ENCODE measurements around the gene EFHD1.
"Not testable (repeated sequence)": the region's sequence is repeated elsewhere in the genome, so short reads cannot be mapped to it uniquely, and the experiment has no call there.

EFHD1 gene

DNA sequence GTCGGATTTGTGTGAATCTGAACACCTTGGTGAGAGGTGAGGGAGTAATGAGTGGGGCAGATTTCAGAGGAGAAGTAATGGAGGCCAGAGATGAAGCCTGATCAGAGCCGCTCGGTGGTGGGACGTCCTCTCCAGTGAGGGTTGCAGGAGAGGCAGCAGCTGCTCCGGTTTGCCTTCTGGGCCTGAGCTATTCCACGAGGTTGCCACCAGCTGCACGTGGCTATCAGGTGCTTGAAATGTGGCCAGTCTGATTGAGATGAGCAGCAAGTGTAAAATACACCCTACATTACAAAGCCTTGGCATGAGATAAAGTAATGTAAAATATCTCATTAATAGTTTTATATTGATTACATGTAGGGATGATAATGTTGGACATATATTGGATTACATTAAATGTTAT lies 10.8 kb upstream of the EFHD1 start:
- no peak for DNase-seq

- DNase-seq: no peak
Observed at GRCh38 chr2:232623768-232624765, 9.3 kb upstream of the EFHD1 start.

DNA sequence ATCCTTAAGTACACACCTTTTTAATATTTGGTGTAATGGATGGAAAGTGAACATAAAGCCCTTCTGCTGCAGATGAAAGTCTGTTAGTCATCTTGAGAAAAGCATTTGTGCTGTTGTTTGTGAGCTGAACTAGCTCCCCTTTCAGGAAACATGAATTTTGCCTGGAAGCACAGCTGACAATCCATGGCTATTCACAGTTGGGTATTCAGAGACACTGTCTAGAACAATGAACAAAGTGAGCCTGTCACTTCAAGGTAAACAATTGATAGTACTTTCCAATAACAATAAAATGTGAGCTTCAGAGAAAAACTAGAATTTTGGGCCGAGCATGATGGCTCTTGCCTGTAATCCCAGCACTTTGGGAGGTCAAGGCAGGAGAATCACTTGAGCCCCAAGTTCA lies 6.8 kb upstream of the EFHD1 start:
- no peak for DNase-seq

GRCh38 chr2:232628466-232629128 lies 4.8 kb upstream of the EFHD1 start:
- DNase-seq: no peak

- DNase-seq: no peak
Observed at GRCh38 chr2:232629129-232629475, 4.3 kb upstream of the EFHD1 start.

DNA sequence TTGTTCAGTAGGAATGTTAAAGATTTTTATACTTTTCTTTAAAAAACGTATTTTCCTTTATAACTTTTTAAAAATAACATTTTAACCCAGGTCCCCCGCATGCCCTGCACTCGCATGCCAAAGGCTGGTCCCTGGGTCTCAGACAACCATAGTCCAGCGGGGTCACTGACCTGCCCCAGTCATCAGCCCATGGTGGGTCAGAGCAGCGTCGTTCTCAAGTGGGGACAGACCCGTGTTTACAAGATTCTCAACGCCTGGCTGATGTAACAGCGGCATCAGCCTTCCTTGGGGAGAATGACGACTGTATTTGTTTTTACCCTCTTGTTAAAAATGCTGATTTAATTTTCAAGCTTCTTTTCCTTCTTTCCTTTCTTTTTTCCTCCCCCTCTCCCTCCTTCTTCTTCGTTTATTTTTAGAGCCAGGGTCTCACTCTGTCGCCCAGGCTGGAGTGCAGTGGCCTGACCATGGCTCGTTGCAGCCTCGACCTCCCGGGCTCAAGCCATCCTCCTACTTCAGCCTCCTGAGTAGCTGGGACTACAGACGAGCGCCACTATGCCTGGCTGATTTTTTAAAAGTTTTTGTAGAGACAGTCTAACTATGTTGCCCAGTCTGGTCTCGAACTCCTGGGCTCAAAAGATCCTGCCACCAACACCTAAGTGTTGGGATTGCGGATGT lies 1.0 kb upstream of the EFHD1 start:
- DNase-seq: no peak

DNA sequence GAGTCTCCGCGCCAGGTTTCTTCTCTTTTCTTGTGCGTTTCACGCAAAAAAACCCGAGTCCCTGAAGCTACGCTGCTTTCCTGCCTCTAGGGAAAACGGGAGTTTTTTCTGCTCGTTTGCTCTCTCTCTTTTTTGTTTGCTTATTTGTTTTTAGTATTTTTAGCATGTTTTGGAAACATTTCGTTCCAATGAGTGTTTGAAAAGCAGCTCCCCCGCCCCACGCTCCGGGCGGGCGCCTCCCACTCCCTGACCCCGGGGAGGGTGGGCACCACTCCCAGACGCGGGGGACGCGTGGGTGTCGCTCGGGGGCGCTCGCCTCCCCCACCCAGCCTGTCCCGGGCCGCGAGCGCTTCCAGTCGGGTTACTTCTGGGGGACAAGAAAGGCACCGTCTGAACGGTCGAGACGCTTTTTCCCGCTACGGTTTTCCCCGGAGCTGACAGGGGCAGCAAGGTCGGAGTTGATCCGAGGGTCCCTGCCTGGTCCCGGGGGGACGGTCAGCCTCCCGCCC lies 446 bp upstream of the EFHD1 start:
- DNase-seq: no peak

DNA sequence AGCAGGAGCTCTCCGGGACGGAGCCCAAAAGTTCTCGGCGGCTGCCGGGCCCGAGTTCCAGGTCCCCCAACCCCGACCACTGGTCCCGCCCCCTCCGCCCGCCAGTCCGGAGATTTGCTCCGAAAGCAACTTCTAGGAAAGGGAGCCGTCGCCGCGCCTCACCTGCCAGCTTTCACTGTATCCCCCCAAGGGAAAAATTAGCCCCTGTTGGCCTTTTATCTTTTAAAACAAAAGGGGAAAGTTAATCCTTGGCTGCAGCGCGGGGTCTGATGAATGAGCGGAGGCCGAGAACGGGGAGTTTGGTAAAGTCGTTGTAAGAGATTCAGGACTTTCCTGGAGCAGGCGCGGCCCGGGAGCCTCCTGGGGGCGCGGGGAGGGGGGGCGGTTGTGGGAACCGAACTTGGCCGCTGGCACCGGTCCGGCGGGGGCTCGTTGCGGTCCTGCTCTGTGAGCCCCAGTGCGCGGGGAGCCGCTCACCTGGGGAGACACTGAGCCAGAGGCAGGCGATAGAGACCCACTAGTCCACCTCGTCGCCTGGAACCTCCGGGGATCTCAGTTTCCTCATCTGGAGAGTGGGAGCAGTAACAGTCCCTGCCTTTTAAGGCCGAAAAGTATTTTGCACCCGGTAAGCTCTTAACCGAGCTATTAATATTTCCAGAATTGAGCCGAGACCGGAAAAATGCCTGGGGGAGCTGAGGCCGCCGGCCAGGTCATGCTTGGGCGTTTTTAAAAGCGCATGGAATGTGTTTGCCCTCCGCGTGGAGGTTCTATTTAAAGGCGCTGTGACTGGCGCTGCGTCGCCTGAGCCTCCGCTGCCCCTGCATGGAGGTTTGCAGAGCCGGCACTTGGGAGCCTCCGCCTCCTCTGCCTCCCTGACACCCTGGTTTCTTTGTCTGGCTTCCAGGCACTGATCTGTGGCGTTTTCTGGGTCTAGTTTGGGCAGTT lies 1.1 kb downstream of the EFHD1 start:
- no peak for DNase-seq

GRCh38 chr2:232635376-232635775 lies 2.0 kb downstream of the EFHD1 start:
- DNase-seq: not testable (repeated sequence)

DNA sequence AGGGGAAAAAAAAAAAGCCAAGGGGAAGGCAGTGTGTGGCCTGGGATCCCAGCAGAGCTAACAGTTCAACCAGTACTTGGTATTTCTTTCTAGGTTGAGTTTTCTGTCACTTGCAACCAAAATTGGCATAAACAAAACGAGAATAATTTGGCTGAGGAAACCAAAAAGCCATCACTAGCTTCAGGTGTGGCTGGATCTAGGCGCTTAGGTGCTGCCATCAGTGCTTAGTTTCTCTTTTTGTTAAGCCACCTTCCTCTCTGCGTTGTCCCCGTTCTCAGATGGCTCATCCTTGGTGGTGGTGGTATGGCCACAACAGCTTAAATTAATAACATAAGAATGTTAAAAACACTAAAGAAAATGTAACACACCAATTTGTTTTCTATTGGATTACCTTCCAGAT lies 2.4 kb downstream of the EFHD1 start:
- no peak for DNase-seq

GRCh38 chr2:232636788-232637420 lies 3.5 kb downstream of the EFHD1 start:
- DNase-seq: no peak

DNA sequence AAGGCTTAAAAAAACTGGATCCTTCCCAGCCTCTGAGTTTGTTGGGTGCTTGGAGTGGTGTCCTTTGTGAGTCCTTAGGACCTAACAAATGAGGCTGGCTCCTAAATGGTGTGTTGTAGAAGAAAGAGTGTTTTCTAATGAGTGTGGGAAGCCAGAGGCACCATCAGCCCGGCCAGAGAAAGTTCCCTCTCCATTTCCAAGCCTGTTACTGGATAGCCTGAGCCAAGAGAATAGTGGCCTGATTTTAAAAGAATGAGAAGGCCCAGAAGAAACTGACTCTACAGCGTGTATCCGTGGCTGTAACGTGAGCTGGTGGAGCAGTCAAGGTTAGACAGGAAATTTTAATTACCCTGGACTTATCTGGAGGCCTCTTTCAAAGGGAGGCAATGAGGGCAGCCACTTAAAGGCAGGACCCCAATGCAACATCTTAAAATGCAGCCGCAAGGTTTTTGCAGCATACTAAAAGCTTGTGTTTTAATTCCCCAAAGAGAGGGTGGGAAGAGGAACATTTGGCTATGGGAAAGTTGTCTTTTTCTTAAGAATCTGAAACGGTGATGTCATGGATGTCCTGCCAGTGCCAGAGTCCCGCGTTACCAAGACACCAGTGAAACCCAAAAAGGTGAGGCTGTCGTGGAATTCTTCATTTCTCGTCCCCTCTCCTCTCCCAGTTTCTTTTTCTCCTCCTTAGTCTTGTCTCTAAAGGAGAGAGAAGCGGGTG lies 4.6 kb downstream of the EFHD1 start:
- no peak for DNase-seq

GRCh38 chr2:232641153-232641848 lies 7.9 kb downstream of the EFHD1 start:
- DNase-seq: no peak

DNA sequence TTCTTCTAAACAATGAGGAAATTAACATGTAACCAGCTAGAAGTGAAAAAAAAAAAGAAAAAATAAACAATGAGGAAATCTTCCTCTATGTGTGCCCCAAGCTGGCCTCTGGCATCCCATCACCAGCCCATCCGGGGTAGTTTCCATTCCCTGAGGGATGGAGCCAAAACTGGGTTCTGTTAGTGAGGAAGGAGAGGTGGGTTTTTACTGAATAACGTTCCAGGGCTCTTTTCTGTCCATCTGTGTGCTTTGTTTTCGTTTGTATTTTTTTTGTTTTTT lies 9.7 kb downstream of the EFHD1 start:
- no peak for DNase-seq

GRCh38 chr2:232643813-232644347 lies 10.5 kb downstream of the EFHD1 start:
- DNase-seq: no peak

DNA sequence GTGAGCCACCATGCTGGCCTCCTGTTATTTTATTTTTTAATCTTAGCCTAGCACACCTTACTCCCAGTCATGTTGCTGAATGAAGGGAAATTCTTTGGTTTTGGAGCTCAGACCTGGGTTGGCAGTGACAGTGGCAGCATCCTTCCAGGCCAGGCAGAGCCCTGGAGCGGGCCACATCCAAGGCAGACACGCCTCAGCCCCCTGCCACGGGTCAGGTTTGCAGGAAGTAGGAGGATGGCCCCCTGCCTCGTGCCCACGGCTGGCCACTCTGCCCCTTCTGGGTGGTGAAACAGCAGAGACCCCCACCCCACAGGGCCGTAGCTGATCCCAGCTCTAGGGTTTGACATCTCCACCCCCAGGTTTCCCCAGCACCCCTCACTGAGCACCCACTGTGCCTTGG lies 11.7 kb downstream of the EFHD1 start:
- no peak for DNase-seq

GRCh38 chr2:232646726-232647125 lies 13.3 kb downstream of the EFHD1 start:
- no peak for DNase-seq

- DNase-seq: no peak
Observed at GRCh38 chr2:232647261-232647660, 13.9 kb downstream of the EFHD1 start.

DNA sequence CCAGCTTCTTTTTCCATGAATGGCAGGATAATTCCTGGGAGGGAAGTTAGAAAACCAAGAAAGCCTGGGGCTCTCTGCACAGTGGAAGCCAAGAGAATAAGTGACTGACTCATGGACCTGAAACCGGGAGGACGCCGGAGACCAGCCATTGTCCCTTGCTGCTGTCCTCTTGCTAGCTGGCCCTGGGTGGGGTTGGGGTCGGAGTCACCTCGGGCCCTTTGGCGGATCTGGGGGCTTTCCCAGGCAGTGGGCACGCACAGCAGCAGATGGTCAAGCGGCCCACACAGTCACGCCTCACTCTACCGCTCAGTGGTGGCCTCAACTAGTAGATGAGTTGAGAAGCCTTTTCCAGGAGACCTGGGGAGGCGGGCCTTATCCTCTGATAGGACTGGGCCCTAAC lies 15.6 kb downstream of the EFHD1 start:
- no peak for DNase-seq

DNA sequence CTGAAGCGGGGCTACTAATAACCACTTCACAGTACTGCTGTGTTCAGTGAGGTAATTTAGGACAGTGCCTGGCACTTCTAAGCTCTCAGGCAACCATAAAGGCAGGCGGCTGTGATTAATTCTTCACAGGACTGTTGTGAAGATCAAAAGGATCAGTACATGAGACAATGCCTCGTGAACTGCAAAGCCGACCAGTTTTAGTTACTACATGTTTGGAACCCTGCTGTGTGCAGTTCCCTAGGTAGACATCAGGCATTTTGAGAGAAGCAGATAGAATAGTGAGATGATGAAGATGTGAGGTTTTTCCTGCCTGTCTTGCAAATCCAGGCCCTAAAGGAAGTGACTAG lies 19.1 kb downstream of the EFHD1 start:
- no peak for DNase-seq

- DNase-seq: no peak
Observed at GRCh38 chr2:232653441-232653840, 20.0 kb downstream of the EFHD1 start.

Data from cortex of kidney (tissue), 1 donor.